Measurements from ENCODE around the gene HSPA8. TPM values are rescaled to one million over a fixed set of nuclear protein-coding genes. Genes with fewer than 3 reads are reported as not detected.

HSPA8 gene
- 1,324 and 1,325 TPM in 2 replicates for total RNA-seq

DNA sequence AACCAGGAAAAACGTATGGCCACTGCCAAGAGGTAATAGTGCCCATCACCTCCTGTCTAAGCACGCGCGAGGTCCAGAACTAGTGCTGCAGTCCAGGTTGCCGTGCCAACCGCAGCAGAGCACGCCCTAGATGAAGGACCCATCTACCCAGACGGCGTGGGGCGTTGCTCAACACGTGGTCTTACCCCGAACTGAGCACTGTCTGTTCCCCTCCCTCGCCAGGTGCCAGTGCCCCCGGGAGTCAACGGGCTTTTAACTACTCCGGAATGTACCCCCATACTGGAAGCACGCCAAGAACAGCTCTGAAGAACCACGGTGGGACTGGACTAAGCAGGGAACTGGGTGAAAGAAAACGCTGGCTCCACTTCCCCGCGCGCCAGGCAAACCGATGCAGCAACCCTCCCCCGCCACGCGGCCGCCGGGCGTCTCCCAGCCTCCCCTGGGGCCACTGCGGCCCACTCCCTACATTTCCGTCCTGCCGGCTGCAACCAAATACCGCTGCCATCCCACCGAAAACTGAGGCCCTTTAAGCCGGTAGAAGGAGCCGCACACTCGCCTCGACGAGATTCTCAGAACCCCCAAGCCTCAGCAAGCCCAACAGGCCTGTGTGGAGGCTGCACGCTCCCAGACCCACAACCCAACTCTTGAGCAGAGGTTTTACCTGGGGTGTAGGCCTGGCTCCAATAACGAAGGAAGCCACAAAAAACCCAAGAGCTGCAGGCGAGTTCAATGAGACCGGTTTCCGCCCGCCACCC is at the start of gene HSPA8:
Gene HSPA8, minus strand, starts transcription at position 734 of the 755 bp plus-strand sequence. CDS start 812 bp downstream, outside the sequence.

Other genes starting within 250 kb of the HSPA8 start
- 0.96 TPM in 1 of 2 replicates, not detected in the other for gene CRTAM, start 223.6 kb downstream of the HSPA8 start, total RNA-seq
- gene JHY, start 179.4 kb downstream of the HSPA8 start, total RNA-seq: 1.4 and 1.5 TPM in 2 replicates
- gene BSX, start 80.3 kb downstream of the HSPA8 start, total RNA-seq: not detected in 2 replicates
- 28.2 and 34.1 TPM in 2 replicates for gene CLMP, start 133.1 kb upstream of the HSPA8 start, total RNA-seq

Data from tracheal epithelial cell (primary cell).